Hepatocyte (in vitro differentiated cells): ENCODE data around the gene PLCG1.

Experiments
- CTCF ChIP-seq: fragments of 200-600 bp; sonication (generic); IDR thresholded peaks from 2 replicates; pipeline ENCODE4 v1.5.1; 2016; ENCODE audit warnings: antibody characterized with exemption, mild to moderate bottlenecking; ENCODE audit not compliant: poor library complexity
- EZH2 ChIP-seq: fragments of 200-600 bp; sonication (generic); IDR thresholded peaks from 2 replicates; pipeline ENCODE4 v1.6.1; 2016; ENCODE audit warnings: antibody characterized with exemption, mild to moderate bottlenecking, borderline replicate concordance
- EZH2phosphoT487 ChIP-seq: fragments of 200-600 bp; sonication (generic); IDR thresholded peaks from one replicate; pipeline ENCODE4 v1.6.1; 2018; ENCODE audit warnings: antibody characterized with exemption, mild to moderate bottlenecking, low read depth, moderate library complexity; ENCODE audit not compliant: unreplicated experiment, severe bottlenecking

GRCh38 chr20:41176711-41177552 lies 39.6 kb downstream of the PLCG1 start:
- TF ChIP-seq CTCF (no peak), EZH2phosphoT487 (no peak), EZH2 (no peak)
